ENCODE measurements around the gene MATCAP1. TPM values are rescaled to one million over a fixed set of nuclear protein-coding genes. Genes with fewer than 3 reads are reported as not detected.
A peak's percentile ranks its signal among the peaks of the same experiment; 100 is the strongest.

MATCAP1 gene
- total RNA-seq, 3 donors from 2014 or later = 10.9 to 13.4 (median 11.6) TPM

- no peaks in the 10 kb centered on the region for H3K9me3 ChIP-seq
- intact Hi-C loops (cut with DNase I; ENCODE audit: low total_unique reads) = no loop called here
- no peak for DNase-seq (ENCODE audit: low spot score in 2 of 2)
- H3K36me3 ChIP-seq = peaks cover 8% of the 10 kb centered on the region
- no peak overlapping the region for H3K27ac ChIP-seq
- TF ChIP-seq POLR2A (IDR thresholded peaks at IDR 0.05) (no peak), POLR2AphosphoS5 (IDR thresholded peaks at IDR 0.05) (no peak)
- TF ChIP-seq, protein P1, sequence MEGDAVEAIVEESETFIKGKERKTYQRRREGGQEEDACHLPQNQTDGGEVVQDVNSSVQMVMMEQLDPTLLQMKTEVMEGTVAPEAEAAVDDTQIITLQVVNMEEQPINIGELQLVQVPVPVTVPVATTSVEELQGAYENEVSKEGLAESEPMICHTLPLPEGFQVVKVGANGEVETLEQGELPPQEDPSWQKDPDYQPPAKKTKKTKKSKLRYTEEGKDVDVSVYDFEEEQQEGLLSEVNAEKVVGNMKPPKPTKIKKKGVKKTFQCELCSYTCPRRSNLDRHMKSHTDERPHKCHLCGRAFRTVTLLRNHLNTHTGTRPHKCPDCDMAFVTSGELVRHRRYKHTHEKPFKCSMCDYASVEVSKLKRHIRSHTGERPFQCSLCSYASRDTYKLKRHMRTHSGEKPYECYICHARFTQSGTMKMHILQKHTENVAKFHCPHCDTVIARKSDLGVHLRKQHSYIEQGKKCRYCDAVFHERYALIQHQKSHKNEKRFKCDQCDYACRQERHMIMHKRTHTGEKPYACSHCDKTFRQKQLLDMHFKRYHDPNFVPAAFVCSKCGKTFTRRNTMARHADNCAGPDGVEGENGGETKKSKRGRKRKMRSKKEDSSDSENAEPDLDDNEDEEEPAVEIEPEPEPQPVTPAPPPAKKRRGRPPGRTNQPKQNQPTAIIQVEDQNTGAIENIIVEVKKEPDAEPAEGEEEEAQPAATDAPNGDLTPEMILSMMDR (IDR thresholded peaks at IDR 0.05) = no peak
- peaks cover 0 to 11% of the 10 kb centered on the region in 2 donors for H3K4me1 ChIP-seq
- H3K4me3 ChIP-seq = no peak overlapping the region
- no peaks in the 10 kb centered on the region for H3K27me3 ChIP-seq
Observed at GRCh38 chr16:67202426-67202825, 18.7 kb upstream of the MATCAP1 start.

DNA sequence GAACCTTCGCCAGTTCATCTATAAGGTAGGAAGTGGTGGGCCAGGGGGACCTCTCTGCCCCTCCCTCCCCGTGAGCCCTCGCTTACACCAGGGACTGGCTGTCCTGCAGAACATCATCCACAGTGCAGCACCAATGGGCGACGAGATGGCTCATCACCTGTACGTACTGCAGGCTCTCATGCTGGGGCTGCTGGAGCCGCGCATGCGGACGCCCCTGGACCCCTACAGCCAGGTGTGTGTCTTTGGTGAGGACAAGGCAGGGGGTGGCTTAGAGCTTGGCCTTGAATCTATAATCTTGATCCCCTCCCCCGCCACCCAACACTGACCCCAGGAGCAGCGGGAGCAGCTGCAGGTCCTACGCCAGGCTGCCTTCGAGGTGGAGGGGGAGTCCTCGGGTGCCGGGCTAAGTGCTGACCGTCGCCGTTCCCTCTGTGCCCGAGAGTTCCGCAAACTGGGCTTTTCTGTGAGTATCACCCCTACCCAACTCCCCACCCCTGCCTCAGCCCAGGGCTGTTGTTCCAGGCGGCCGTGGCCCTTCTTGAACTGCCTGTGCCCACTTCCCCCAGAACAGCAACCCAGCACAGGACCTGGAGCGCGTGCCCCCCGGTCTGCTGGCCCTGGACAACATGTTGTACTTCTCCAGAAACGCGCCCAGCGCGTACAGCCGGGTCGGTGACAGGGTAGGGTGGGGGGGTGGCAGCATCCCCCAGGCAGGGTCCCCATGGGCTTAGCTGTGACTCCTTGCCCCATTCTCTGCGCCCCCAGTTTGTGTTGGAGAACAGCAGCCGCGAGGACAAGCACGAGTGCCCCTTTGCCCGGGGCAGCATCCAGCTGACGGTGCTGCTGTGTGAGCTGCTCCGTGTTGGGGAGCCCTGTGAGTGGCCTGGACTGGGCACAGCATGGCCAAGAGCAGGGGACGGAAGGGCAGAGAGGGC lies 17.9 kb upstream of the MATCAP1 start:
- intact Hi-C loops (cut with DNase I; ENCODE audit: low total_unique reads) = no loop called here
- TF ChIP-seq POLR2AphosphoS5 (IDR thresholded peaks at IDR 0.05) (no peak), POLR2A (IDR thresholded peaks at IDR 0.05) (no peak)
- Histone ChIP-seq H3K9me3 (no peaks in the 10 kb centered on the region), H3K36me3 (peaks cover 8% of the 10 kb centered on the region), H3K27me3 (no peaks in the 10 kb centered on the region), H3K4me1 (peaks cover 0 to 11% of the 10 kb centered on the region in 2 donors), H3K27ac (no peak overlapping the region), H3K4me3 (no peak overlapping the region)
- DNase-seq (ENCODE audit: low spot score in 2 of 2) = no peak

DNA sequence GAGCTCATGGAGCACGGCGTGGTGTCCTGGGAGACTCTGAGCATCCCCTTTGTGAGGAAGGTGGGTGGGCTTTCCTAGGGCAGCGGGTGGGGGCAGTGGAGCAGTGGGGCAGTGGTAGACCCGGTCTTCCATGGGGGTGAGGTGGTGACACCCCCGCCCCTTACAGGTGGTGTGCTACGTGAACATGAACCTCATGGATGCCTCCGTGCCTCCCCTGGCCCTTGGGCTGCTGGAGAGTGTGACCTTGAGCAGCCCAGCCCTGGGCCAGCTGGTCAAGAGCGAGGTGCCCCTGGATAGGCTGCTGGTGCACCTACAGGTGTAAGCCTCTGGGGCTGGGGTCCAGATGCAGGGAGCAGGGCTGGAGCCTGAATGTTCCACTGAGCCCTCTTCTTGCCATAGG lies 16.7 kb upstream of the MATCAP1 start:
- Histone ChIP-seq H3K36me3 (peaks cover 8% of the 10 kb centered on the region), H3K4me3 (no peak overlapping the region), H3K27ac (no peak overlapping the region), H3K27me3 (no peaks in the 10 kb centered on the region), H3K9me3 (no peaks in the 10 kb centered on the region), H3K4me1 (peaks cover 0 to 11% of the 10 kb centered on the region in 2 donors)
- TF ChIP-seq POLR2AphosphoS5 (IDR thresholded peaks at IDR 0.05) (no peak), POLR2A (IDR thresholded peaks at IDR 0.05) (no peak)
- TF ChIP-seq, protein P1 (IDR thresholded peaks at IDR 0.05) = no peak
- no peak for DNase-seq (ENCODE audit: low spot score in 2 of 2)
- intact Hi-C loops (cut with DNase I; ENCODE audit: low total_unique reads) = no loop called here

DNA sequence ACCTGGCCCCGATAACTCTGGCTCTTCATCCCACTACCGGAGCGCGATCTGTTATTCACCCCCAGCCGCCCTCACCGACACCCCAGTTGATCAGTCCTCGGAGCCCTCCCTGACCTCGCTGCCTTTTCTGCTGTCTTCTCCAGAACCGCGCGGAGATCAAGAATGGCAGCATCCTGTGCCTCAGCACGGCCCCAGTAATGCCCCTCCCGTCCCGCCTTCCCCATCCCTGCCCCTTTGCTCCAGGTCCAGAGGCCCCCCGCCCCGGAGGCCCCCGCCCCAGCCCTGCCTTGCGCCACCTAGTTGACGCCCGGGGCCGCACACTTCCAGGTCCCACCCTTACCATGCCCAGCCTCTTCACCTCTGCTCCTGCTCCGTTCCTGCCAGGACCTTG lies 16.0 kb upstream of the MATCAP1 start:
- Histone ChIP-seq H3K4me1 (peaks cover 0 to 11% of the 10 kb centered on the region in 2 donors), H3K27ac (peak overlapping the region; percentile 41 to 75), H3K36me3 (peaks cover 8% of the 10 kb centered on the region), H3K4me3 (peak overlapping the region in 2 of 3 donors; percentile 68 to 70), H3K9me3 (no peaks in the 10 kb centered on the region), H3K27me3 (no peaks in the 10 kb centered on the region)
- intact Hi-C loops (cut with DNase I; ENCODE audit: low total_unique reads) = no loop called here
- no peak for DNase-seq (ENCODE audit: low spot score in 2 of 2)
- TF ChIP-seq, protein P1 (IDR thresholded peaks at IDR 0.05) = no peak
- no peak for TF ChIP-seq POLR2A (IDR thresholded peaks at IDR 0.05)
- no peak for TF ChIP-seq POLR2AphosphoS5 (IDR thresholded peaks at IDR 0.05)

DNA sequence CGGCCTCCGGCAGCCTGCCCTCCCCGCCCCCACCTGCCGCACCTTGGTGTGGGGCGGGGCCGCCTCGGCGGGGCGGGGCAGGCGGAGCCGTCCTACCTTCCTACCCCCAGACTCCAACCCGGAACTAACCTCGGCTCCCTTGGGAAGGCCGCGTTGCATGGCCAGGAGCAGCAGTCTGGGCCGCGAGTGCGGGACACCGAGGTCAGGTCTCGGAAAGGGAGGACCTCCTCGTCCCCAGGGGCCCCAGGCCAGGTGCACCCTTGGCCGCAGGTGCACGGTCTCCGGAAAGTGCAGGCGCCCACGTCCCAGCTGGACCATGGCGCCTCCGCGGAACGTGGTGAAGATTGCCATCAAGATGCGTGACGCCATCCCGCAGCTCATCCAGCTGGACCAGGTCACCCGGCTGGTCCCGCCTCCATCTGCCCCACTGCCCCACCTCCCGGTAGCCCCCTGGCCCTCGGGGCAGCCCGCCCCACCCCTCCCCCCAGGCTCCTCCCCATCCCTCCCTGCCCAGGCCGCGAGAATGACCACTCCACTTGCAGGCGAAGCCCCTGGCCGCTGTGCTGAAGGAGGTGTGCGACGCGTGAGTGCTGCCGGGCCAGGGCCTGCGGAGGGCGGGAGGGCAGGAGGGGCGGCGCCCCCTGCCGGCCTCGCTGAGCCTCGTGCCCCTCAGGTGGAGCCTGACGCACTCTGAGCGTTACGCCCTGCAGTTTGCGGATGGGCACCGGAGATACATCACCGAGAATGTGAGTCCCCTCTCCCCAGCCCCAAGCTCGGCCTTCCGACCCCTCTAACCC lies 15.4 kb upstream of the MATCAP1 start, which contains the start of gene ELMO3:
TSS of gene ELMO3 (plus strand) at position 121 of the 797 bp plus-strand sequence. CDS start at position 317, 196 bp downstream.
- Histone ChIP-seq H3K27ac (peak within 1 kb of the TSS; percentile 41 to 75), H3K27me3 (no peaks in the 10 kb centered on the region), H3K36me3 (peaks cover 8% of the 10 kb centered on the region), H3K9me3 (no peaks in the 10 kb centered on the region), H3K4me1 (peaks cover 0 to 11% of the 10 kb centered on the region in 2 donors), H3K4me3 (peak within 1 kb of the TSS in 2 of 3 donors; percentile 68 to 70)
- TF ChIP-seq, protein P1 (IDR thresholded peaks at IDR 0.05) = peak in 2 of 3 donors; percentile 45 to 59
- TF ChIP-seq POLR2A (IDR thresholded peaks at IDR 0.05) (no peak), POLR2AphosphoS5 (IDR thresholded peaks at IDR 0.05) (no peak)
- intact Hi-C loops (cut with DNase I; ENCODE audit: low total_unique reads) = no loop called here
- peak in 1 of 2 donors; percentile 76 for DNase-seq (ENCODE audit: low spot score in 2 of 2)
